Loucy (cell line): Measurements from ENCODE around the gene GALNT18.

Experiments
- H2AFZ ChIP-seq: fragments of 200-600 bp; sonication (generic); 2 replicates; pipeline ENCODE4 v1.6.0; 2016; ENCODE audit warnings: antibody characterized with exemption, mild to moderate bottlenecking, low read length, moderate library complexity
- H3F3A ChIP-seq: fragments of 200-600 bp; 2 replicates; pipeline ENCODE4 v1.6.0; 2016; ENCODE audit warnings: antibody characterized with exemption, low read depth, mild to moderate bottlenecking
- H3K27me3 ChIP-seq: fragments of 200-600 bp; sonication (generic); 2 replicates; pipeline ENCODE4 v1.6.1; 2014; ENCODE audit warnings: low read length, mild to moderate bottlenecking; ENCODE audit not compliant: insufficient read depth, poor library complexity, severe bottlenecking
- H3K36me3 ChIP-seq: fragments of 200-600 bp; sonication (generic); 2 replicates; pipeline ENCODE4 v1.6.1; 2016; ENCODE audit warnings: low read length; ENCODE audit not compliant: insufficient read depth
- H3K4me1 ChIP-seq: fragments of 200-600 bp; sonication (generic); 2 replicates; pipeline ENCODE4 v1.5.1; 2014; ENCODE audit warnings: low read length, mild to moderate bottlenecking; ENCODE audit not compliant: insufficient read depth, poor library complexity, severe bottlenecking
- H3K4me2 ChIP-seq: fragments of 200-600 bp; sonication (generic); 2 replicates; pipeline ENCODE4 v1.6.0; 2014; ENCODE audit warnings: antibody characterized with exemption, low read length, low read depth, mild to moderate bottlenecking; ENCODE audit not compliant: poor library complexity, severe bottlenecking
- H3K4me3 ChIP-seq: fragments of 200-600 bp; sonication (generic); 2 replicates; pipeline ENCODE4 v1.5.1; 2014; ENCODE audit warnings: low read length, mild to moderate bottlenecking, mixed read lengths; ENCODE audit not compliant: poor library complexity, severe bottlenecking
- H3K79me2 ChIP-seq: fragments of 200-600 bp; sonication (generic); 2 replicates; pipeline ENCODE4 v1.6.1; 2014; ENCODE audit warnings: low read length; ENCODE audit not compliant: insufficient read depth
- H3K9ac ChIP-seq: fragments of 200-600 bp; sonication (generic); 2 replicates; pipeline ENCODE4 v1.6.0; 2014; ENCODE audit warnings: mild to moderate bottlenecking, low read depth, low read length, moderate library complexity; ENCODE audit not compliant: poor library complexity, severe bottlenecking
- H3K9me2 ChIP-seq: fragments of 200-600 bp; sonication (generic); replicated peaks from 2 replicates; pipeline ENCODE4 v1.6.1; 2016; ENCODE audit warnings: low read depth, low read length, mixed read lengths
- H3K9me3 ChIP-seq: fragments of 200-600 bp; sonication (generic); 2 replicates; pipeline ENCODE4 v1.6.1; 2014; ENCODE audit warnings: mild to moderate bottlenecking, antibody characterized with exemption, low read length, low read depth; ENCODE audit not compliant: insufficient read depth
- H4K20me1 ChIP-seq: fragments of 200-600 bp; sonication (generic); 2 replicates; pipeline ENCODE4 v1.6.0; 2014; ENCODE audit warnings: antibody characterized with exemption, low read length, mild to moderate bottlenecking; ENCODE audit not compliant: insufficient read depth, poor library complexity, severe bottlenecking
- CTCF ChIP-seq: fragments of 200-600 bp; sonication (generic); conservative IDR thresholded peaks from 2 replicates; pipeline ENCODE4 v1.5.1; 2014; ENCODE audit warnings: mild to moderate bottlenecking, antibody characterized with exemption, low read length
- EZH2phosphoT487 ChIP-seq: fragments of 200-600 bp; IDR thresholded peaks from 2 replicates; pipeline ENCODE4 v1.6.1; 2018; ENCODE audit warnings: antibody characterized with exemption, mild to moderate bottlenecking, moderate library complexity, borderline replicate concordance

Gene GALNT18

GRCh38 chr11:11552529-11553087 lies 69.2 kb downstream of the GALNT18 start:
- Histone ChIP-seq H4K20me1 (no peaks in the 10 kb centered on the region), H3K4me2 (no peak overlapping the region), H3K9me2 (no peaks in the 10 kb centered on the region), H2AFZ (no peak overlapping the region), H3F3A (no peaks in the 10 kb centered on the region), H3K79me2 (no peaks in the 10 kb centered on the region), H3K36me3 (no peaks in the 10 kb centered on the region), H3K27me3 (no peaks in the 10 kb centered on the region), H3K4me1 (no peaks in the 10 kb centered on the region), H3K9me3 (no peaks in the 10 kb centered on the region), H3K4me3 (no peak overlapping the region), H3K9ac (no peak overlapping the region)
- no peak for TF ChIP-seq CTCF
- TF ChIP-seq EZH2phosphoT487: no peak

GRCh38 chr11:11550534-11550933 lies 71.3 kb downstream of the GALNT18 start:
- H3K9me2 ChIP-seq: no peaks in the 10 kb centered on the region
- H3K36me3 ChIP-seq: no peaks in the 10 kb centered on the region
- H3K9ac ChIP-seq: no peak overlapping the region
- no peak overlapping the region for H3K4me2 ChIP-seq
- H3F3A ChIP-seq: no peaks in the 10 kb centered on the region
- H3K79me2 ChIP-seq: no peaks in the 10 kb centered on the region
- no peak overlapping the region for H3K4me3 ChIP-seq
- no peaks in the 10 kb centered on the region for H3K27me3 ChIP-seq
- H3K9me3 ChIP-seq: no peaks in the 10 kb centered on the region
- H3K4me1 ChIP-seq: no peaks in the 10 kb centered on the region
- TF ChIP-seq EZH2phosphoT487 (no peak), CTCF (no peak)
- H4K20me1 ChIP-seq: no peaks in the 10 kb centered on the region
- no peak overlapping the region for H2AFZ ChIP-seq

GRCh38 chr11:11545285-11546275 lies 76.2 kb downstream of the GALNT18 start:
- H3K27me3 ChIP-seq: no peaks in the 10 kb centered on the region
- H4K20me1 ChIP-seq: no peaks in the 10 kb centered on the region
- no peaks in the 10 kb centered on the region for H3K4me1 ChIP-seq
- no peak overlapping the region for H2AFZ ChIP-seq
- H3F3A ChIP-seq: no peaks in the 10 kb centered on the region
- H3K9me2 ChIP-seq: no peaks in the 10 kb centered on the region
- H3K79me2 ChIP-seq: no peaks in the 10 kb centered on the region
- no peak overlapping the region for H3K4me3 ChIP-seq
- H3K4me2 ChIP-seq: no peak overlapping the region
- H3K9ac ChIP-seq: no peak overlapping the region
- no peaks in the 10 kb centered on the region for H3K9me3 ChIP-seq
- TF ChIP-seq CTCF (no peak), EZH2phosphoT487 (no peak)
- H3K36me3 ChIP-seq: no peaks in the 10 kb centered on the region
